ENCODE results near the gene NFXL1.
"Not testable (repeated sequence)": the region's sequence is repeated elsewhere in the genome, so short reads cannot be mapped to it uniquely, and the experiment has no call there.

NFXL1 gene

DNA sequence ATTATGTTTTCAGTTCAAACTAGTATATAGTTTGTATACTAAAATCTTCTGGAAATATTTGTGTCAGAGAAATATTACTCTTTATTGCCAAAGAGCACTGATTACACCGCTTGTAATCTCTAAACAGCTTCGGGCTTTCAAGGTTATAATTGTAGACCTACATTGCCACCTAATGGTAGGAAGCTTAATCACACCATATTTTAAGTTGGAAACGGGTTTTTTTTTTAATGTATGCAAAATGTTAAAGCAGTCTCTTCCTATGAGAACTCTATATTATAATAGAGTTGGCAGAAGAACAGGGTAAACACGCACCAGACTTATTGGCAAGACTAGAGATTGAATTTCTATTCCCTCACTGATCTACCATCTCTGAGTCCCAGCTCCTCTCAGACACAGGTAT is 19.5 kb upstream of the NFXL1 start:
- Histone ChIP-seq H3K36me3 (ENCODE audit: insufficient read depth, insufficient read length, low read length) (no peaks in the 10 kb centered on the region), H3K27me3 (ENCODE audit: insufficient read depth, insufficient read length) (no peaks in the 10 kb centered on the region), H3K9ac (ENCODE audit: insufficient read length, low read depth) (no peak overlapping the region), H3K4me3 (ENCODE audit: insufficient read length, low read depth) (no peak overlapping the region), H3K9me3 (ENCODE audit: insufficient read depth, low read length) (no peaks in the 10 kb centered on the region; the same call in 1 of the 2 replicates), H3K4me1 (ENCODE audit: insufficient read depth, insufficient read length) (no peaks in the 10 kb centered on the region)
- TF ChIP-seq ZNF274 (IDR thresholded peaks at IDR 0.05; ENCODE audit: low read depth, low read length) (no peak), SUZ12 (IDR thresholded peaks at IDR 0.05; ENCODE audit: extremely low read depth, insufficient read depth, insufficient read length) (no peak), YY1 (IDR thresholded peaks at IDR 0.05; ENCODE audit: insufficient read depth, insufficient read length) (no peak)
- DNase-seq (ENCODE audit: low read depth, low spot score), result no peak

GRCh38 chr4:47930971-47931804 is 16.8 kb upstream of the NFXL1 start:
- H3K4me1 ChIP-seq (ENCODE audit: insufficient read depth, insufficient read length), result no peaks in the 10 kb centered on the region
- no peak for DNase-seq (ENCODE audit: low read depth, low spot score)
- H3K9me3 ChIP-seq (ENCODE audit: insufficient read depth, low read length), result no peaks in the 10 kb centered on the region; the same call in 1 of the 2 replicates
- H3K36me3 ChIP-seq (ENCODE audit: insufficient read depth, insufficient read length, low read length), result no peaks in the 10 kb centered on the region
- TF ChIP-seq SUZ12 (IDR thresholded peaks at IDR 0.05; ENCODE audit: extremely low read depth, insufficient read depth, insufficient read length) (no peak), ZNF274 (IDR thresholded peaks at IDR 0.05; ENCODE audit: low read depth, low read length) (no peak), YY1 (IDR thresholded peaks at IDR 0.05; ENCODE audit: insufficient read depth, insufficient read length) (no peak)
- no peaks in the 10 kb centered on the region for H3K27me3 ChIP-seq (ENCODE audit: insufficient read depth, insufficient read length)
- no peak overlapping the region for H3K9ac ChIP-seq (ENCODE audit: insufficient read length, low read depth)
- H3K4me3 ChIP-seq (ENCODE audit: insufficient read length, low read depth), result no peak overlapping the region

DNA sequence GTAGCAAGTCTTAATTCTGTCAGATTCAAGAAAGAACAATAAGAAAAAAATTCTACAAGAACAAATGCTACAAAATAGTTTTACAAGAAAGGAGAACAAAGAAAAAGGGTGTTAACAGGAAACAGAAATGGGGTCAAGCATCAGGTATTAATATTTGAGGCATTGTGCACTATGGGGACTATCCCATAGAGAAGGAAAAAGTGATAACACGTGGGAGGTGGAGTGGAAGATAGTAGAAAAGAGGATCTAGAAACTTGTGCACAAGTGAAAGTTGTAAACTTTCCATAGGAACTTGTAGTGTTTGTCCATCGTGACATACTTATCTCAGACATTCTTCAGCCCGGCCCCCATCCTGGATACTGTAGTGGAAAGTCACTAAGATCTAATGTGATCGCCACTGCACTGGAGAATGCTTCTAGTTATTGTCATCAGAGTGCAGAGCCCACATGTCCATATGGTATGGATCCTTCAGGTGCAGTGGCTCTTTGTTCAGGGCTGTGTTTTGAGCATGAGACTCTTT is 15.4 kb upstream of the NFXL1 start:
- Histone ChIP-seq H3K9ac (ENCODE audit: insufficient read length, low read depth) (no peak overlapping the region), H3K27me3 (ENCODE audit: insufficient read depth, insufficient read length) (no peaks in the 10 kb centered on the region), H3K36me3 (ENCODE audit: insufficient read depth, insufficient read length, low read length) (no peaks in the 10 kb centered on the region), H3K9me3 (ENCODE audit: insufficient read depth, low read length) (no peaks in the 10 kb centered on the region; the same call in 1 of the 2 replicates), H3K4me1 (ENCODE audit: insufficient read depth, insufficient read length) (no peaks in the 10 kb centered on the region), H3K4me3 (ENCODE audit: insufficient read length, low read depth) (no peak overlapping the region)
- no peak for DNase-seq (ENCODE audit: low read depth, low spot score)
- TF ChIP-seq SUZ12 (IDR thresholded peaks at IDR 0.05; ENCODE audit: extremely low read depth, insufficient read depth, insufficient read length) (no peak), ZNF274 (IDR thresholded peaks at IDR 0.05; ENCODE audit: low read depth, low read length) (no peak), YY1 (IDR thresholded peaks at IDR 0.05; ENCODE audit: insufficient read depth, insufficient read length) (no peak)

- H3K9me3 ChIP-seq (ENCODE audit: insufficient read depth, low read length), result no peaks in the 10 kb centered on the region
- no peak for TF ChIP-seq ZNF274 (IDR thresholded peaks at IDR 0.05; ENCODE audit: low read depth, low read length)
- TF ChIP-seq YY1 (IDR thresholded peaks at IDR 0.05; ENCODE audit: insufficient read depth, insufficient read length), result no peak
- TF ChIP-seq SUZ12 (IDR thresholded peaks at IDR 0.05; ENCODE audit: extremely low read depth, insufficient read depth, insufficient read length), result no peak
- H3K36me3 ChIP-seq (ENCODE audit: insufficient read depth, insufficient read length, low read length), result no peaks in the 10 kb centered on the region
- H3K9ac ChIP-seq (ENCODE audit: insufficient read length, low read depth), result no peak overlapping the region
- peaks cover 5% of the 10 kb centered on the region for H3K4me1 ChIP-seq (ENCODE audit: insufficient read depth, insufficient read length)
- no peak overlapping the region for H3K4me3 ChIP-seq (ENCODE audit: insufficient read length, low read depth)
- no peaks in the 10 kb centered on the region for H3K27me3 ChIP-seq (ENCODE audit: insufficient read depth, insufficient read length)
- DNase-seq (ENCODE audit: low read depth, low spot score), result no peak
These were observed 12.4 kb upstream of the NFXL1 start for GRCh38 chr4:47926667-47927258.

DNA sequence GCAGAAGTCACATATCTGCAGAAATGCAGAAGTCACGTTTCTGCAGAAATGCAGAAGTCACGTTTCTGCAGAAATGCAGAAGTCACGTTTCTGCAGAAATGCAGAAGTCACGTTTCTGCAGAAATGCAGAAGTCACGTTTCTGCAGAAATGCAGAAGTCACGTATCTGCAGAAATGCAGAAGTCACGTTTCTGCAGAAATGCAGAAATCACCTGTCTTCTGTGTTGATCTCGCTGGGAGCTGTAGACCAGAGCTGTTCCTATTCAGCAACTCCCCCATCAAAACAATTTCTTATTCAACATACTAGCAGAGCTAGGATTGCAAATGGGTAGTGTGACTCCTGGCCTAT is 8.9 kb upstream of the NFXL1 start:
- H3K4me1 ChIP-seq (ENCODE audit: insufficient read depth, insufficient read length); DNase-seq (ENCODE audit: low read depth, low spot score); H3K4me3 ChIP-seq (ENCODE audit: insufficient read length, low read depth); H3K36me3 ChIP-seq (ENCODE audit: insufficient read depth, insufficient read length, low read length); H3K9ac ChIP-seq (ENCODE audit: insufficient read length, low read depth); H3K9me3 ChIP-seq (ENCODE audit: insufficient read depth, low read length); H3K27me3 ChIP-seq (ENCODE audit: insufficient read depth, insufficient read length): not testable (repeated sequence)

GRCh38 chr4:47922436-47923260 is 8.3 kb upstream of the NFXL1 start:
- H3K36me3 ChIP-seq (ENCODE audit: insufficient read depth, insufficient read length, low read length); H3K4me3 ChIP-seq (ENCODE audit: insufficient read length, low read depth); H3K9me3 ChIP-seq (ENCODE audit: insufficient read depth, low read length); H3K27me3 ChIP-seq (ENCODE audit: insufficient read depth, insufficient read length); H3K9ac ChIP-seq (ENCODE audit: insufficient read length, low read depth); H3K4me1 ChIP-seq (ENCODE audit: insufficient read depth, insufficient read length); DNase-seq (ENCODE audit: low read depth, low spot score): not testable (repeated sequence)

- not testable (repeated sequence) for H3K4me1 ChIP-seq (ENCODE audit: insufficient read depth, insufficient read length); H3K4me3 ChIP-seq (ENCODE audit: insufficient read length, low read depth); H3K9me3 ChIP-seq (ENCODE audit: insufficient read depth, low read length); H3K36me3 ChIP-seq (ENCODE audit: insufficient read depth, insufficient read length, low read length); H3K9ac ChIP-seq (ENCODE audit: insufficient read length, low read depth); H3K27me3 ChIP-seq (ENCODE audit: insufficient read depth, insufficient read length); DNase-seq (ENCODE audit: low read depth, low spot score)
These were observed 2.8 kb upstream of the NFXL1 start for GRCh38 chr4:47917163-47917562.

Data from NT2/D1 (cell line).